ENCODE measurements around the gene KIF12.
"Not testable (repeated sequence)": the region's sequence is repeated elsewhere in the genome, so short reads cannot be mapped to it uniquely, and the experiment has no call there.

The KIF12 gene
- 0 reads per million in 2 experiments for total RNA-seq

DNA sequence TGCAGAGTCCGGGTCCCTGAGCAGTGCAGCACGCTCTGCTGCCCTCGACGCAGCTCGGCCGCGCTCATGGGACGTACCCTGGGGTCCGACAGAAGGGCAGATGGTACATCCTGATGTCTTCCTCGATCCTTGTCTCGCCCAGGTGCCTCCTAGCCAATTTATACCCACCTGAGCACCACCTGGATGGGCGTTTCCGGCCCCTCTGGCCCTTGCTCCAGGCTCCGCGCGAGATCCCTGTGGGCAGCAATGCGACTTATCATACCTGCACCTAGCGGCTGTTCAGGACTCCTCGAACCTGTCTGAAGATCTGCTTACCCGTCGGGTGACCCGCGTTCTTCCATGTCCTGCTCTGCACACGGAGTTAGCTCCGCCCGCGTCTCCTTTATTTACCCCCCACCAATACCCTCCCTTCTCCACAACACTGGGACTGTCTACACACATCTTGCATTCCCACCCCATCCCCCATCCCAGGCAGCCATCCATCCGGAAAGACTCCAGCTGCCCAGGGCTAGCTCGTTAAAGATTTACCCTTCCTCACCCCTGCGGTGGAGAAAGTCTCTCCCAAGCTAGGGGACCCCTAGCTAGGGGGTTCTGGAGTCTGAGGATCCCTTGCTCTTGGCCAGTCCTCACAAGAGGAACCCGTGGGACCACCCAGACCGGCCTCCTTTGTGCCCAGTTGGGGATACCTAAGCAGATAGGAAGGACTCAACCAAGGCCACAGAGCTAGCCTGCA, at the start of gene KIF12:
Gene KIF12, minus strand, starts transcription at position 357 of the 733 bp plus-strand sequence. Its CDS starts 16 bp downstream, at position 341.
- DNase-seq (ENCODE audit: low read depth): no peak

DNA sequence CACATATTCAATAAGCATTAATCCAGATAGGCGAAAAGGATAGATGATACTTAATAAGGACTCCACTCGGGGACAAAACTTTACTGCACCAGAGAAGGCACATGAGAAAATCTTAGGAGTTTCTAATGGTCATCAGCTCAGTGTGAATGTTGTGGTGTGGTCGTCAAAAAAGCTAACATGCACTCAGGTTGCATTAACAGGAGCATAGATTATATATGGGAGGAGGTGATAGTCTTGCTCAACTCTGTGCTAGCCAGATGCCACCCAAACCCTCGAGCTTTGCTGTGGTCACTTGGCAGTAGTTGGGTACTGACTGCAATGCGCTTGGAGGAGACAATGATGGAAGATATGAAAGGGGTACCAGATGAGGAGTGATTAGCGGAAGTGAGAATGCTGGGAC, 47.6 kb upstream of the KIF12 start:
- no peak for DNase-seq (ENCODE audit: low read depth)

DNA sequence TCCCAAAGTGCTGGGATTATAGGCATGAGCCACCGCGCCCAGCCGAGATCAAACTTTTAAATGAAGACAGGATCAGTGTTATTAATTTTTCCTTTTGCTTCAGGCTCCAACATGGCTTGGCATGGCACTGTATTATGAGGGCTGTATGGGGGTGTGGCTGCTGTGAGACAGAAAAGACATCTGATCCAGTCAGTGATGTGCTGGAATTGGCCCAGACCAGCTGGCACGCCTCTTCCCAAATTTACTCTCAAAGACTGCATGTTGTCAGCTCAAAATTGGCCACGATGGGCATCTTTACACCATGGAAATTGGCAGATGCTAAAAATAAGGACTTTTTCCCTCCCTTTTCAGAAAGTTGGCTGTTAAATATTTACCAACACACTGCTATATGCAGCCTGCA, 44.1 kb upstream of the KIF12 start:
- no peak for DNase-seq (ENCODE audit: low read depth)

DNA sequence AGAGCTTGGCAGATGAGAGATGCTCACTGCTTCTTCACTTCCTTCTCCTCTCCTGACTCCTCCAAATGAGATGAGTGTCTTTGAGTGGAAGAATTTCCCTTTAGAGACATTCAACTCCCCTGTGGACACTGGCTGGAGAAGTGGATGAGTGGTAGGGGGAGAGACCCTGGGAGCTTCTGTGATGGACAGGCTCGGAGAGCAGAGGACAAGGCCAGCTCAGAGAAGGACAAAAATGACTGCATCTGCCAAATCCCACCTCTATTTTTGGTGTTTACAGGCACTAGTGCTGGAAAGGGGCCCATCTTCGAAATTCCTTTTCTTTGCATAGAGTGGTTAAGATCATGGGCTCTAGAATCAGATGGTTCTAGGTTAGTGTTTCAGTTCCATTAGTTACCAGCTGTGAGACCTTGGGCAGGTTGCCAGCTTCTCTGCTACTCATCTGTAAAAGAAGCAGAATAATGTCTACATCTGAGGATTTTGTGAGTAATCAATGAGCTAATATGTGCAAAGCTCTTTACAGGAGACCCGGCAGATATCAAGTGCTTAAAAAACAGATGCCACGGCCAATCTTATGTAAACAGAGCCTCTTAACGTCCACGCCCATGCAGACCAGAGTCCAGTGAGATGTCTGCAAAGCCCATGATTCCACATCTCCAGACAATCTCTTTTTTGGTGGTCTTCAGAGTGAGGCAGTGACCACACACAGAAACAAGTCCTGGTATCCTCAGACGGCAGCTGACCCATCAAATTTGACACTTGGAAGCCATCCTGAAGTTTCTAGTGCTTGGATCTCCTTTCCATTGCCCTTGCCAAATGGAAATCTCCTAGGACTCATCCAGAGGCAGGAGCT, 42.7 kb upstream of the KIF12 start:
- DNase-seq (ENCODE audit: low read depth): no peak

DNA sequence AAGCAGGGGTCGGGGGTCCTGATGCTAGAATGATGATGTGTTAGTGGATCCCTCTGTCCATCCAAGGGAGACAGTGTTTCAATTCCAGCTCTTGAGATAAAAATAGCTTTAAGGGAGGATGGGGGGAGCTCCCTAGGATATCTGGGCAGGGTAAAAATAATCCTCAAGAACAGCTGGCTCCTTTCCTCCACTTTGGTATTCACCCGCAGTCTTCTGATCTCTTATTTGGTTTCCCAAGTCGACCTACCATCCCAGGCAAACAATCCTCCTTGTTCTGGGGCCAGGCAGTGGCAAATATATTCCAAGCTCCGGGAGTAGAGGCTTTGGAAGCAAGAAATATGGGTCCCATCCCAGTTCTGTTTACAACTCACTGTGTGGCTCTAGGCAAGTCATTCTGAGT, 41.8 kb upstream of the KIF12 start:
- DNase-seq (ENCODE audit: low read depth): no peak

DNA sequence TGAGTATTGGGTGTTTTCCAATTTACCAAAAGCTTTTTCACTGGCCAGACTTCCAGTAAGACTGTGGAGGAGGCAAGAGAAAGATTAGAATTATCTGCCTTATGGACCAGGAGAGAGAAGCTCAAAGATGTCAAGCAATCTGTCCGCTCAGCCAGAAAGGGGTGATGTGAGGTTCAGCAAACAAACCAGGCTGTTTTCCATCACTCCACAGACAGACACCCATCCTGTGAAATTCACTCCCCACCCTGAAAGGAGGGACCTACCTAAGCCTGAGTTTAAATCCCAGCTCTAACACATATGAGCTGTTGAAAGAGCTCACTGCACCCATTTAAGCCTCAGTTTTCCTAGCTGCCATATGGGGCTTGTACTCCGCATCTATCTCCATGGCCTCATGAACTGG, 41.3 kb upstream of the KIF12 start:
- DNase-seq (ENCODE audit: low read depth): no peak

DNA sequence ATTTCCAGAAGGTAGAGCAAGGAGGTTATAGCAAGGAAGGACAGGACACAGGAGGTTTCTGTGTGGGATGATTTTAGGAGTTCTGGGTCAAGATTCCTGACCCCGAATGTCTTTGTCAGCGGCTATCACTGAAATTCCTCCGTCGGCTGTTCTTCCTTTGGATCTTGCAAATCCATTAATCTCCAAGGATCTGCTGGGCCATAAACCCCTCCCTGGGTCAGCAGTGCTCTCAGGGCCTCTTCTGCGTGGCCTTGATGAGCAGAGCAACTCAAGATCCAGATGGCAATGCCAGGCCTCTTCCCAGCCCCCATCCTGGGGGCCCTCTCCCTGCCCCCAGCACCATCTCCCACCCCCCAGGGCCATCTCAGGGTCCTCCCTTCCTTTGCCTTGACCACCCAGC, 40.0 kb upstream of the KIF12 start:
- no peak for DNase-seq (ENCODE audit: low read depth)

DNA sequence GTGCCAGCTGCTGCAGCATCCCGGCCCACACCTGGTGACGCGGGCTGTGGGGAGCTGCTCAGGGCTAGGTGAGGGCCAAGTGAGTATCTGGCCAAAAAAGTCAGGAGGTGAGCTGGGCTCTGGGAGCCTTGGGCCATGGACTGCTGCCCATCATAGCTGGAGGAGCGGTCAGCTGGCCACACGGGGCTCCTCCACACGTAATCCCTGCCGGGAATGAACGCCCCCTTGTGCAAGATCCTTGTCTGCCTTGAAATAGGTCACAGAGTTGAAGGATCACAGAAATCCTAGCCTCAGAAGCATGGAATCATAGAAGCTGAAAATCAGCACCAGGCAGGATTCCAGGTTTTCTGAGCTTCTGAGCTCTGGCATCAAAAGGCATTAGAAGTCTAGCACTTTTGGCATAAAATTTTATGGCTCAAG, 39.5 kb upstream of the KIF12 start:
- no peak for DNase-seq (ENCODE audit: low read depth)

DNA sequence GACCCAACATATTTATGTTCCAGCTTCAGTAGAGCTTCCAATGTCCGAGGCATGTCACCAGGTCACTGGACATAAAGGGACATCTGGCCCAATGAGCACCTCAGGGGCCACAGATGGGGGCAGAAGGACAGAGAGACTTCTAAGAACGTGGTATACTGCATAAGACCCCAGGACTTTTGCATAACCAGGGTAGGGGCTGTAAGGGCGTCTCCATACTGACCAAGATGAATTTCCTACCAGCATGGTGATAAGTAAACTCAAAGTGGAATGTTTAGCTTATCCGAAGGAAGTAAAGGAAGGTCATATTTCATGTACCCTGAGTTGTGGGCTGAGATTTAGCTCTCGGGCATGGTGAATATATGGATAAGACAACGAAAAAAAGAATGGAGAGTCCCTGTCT, 38.7 kb upstream of the KIF12 start:
- no peak for DNase-seq (ENCODE audit: low read depth)

DNA sequence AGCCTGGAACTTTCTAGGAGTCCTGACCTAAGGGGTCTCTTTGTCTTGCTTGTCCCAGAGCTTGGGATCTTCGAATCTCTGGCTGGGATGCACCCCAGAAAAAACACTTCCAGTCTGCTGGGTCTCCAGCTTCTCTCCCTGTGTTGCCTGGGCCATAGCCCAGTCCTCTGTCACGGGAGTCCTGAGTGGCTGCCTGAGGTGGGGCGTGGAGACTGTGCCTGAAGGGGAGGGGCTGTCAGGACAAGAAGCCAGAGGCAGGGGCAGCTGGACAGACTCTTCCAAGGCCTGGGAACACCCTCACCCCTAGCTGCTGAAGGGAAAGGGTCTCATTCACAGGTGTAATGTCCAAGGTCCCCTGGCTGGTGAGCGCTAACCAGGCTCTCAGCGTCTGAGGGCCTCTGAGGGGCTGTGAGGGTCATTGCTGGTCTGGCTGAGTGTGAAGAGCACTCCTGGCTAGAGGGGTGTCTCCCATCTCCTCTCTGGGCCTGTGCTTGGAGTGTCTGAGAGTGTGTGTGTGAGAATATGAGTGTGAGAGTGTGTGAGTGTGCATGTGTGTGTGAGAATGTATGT, 35.8 kb upstream of the KIF12 start:
- no peak for DNase-seq (ENCODE audit: low read depth)

DNA sequence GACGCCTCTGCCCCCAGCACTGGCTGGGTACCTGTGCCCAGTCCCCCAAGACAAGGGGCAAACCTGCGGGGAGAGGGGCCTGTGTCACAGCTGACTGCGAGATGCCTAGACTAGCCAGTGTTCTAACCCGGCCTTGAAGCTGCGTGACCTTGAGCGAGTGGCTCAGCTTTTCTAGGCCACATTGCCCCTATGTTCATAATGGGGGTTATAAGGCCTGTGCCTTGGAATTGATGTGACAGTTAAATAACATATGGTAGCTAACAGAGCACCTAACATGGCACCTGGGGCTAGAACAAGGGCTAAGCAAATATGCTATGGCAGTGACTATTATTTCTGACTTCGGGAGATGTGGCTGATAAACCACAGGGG, 33.4 kb upstream of the KIF12 start:
- DNase-seq (ENCODE audit: low read depth): no peak

DNA sequence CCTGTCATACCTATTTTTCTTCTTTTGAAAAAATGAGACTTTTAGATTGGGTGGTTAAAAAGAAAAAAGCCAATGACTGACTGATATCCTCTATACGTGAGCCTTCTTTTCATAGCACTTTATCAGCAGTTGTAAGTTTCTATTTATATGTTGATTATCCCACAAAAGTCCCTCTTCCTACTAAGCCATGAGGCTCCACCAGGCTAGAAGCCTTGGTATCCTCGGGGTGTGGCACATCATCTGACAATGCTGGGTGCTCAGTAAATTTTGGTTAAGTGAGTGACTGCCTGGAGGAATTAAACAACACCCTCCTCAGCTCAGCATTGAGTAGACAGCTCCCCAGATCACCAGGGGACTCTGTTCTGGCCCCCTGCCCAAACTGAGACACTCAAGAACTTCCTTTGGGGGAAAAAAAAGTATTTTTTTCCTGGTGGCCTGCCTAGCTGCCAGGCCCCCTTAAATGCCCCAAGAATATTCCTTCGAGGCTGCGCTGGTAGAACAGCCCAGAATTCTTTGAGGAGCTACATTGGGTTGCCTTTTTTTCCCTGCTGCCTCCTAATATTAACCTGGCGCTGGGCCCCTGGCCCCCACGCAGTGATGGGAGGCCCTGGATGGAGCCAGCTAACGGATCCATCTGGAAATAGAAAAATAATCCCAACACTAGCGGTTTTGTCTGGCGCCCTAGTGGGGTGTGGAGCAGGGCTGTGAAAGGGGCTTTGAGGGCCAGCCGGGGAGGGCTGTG, 32.9 kb upstream of the KIF12 start:
- DNase-seq (ENCODE audit: low read depth): no peak

DNA sequence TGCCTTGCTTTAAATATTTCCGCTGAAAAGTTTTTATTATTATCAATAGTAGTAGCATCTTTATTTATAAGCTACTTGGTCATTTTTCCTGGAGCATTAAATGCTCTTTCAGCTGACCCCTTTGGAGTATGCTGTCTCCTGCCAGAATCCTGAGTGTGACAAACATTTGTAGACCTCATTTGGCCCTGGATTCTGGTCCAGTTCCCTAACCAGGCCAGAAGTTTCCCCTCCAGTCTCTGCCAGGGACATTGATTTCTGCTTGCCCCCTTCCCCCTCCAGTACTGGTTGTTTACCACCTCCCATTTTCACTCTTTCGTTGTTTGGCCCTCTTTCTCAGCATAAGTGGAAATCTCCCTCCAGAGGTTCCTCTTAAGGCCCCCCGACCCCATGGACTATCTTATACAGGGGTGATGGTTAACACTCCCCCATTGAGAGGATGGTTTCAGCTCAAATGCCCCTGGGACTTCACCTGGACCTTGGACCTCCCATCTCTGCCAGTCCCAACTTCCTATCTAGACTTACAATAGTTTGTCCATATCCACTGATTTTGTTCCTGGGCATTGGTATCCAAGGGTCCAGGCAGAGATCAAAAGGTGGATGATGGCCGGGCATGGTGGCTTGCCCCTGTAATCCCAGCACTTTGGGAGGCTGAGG, 31.7 kb upstream of the KIF12 start:
- no peak for DNase-seq (ENCODE audit: low read depth)

DNA sequence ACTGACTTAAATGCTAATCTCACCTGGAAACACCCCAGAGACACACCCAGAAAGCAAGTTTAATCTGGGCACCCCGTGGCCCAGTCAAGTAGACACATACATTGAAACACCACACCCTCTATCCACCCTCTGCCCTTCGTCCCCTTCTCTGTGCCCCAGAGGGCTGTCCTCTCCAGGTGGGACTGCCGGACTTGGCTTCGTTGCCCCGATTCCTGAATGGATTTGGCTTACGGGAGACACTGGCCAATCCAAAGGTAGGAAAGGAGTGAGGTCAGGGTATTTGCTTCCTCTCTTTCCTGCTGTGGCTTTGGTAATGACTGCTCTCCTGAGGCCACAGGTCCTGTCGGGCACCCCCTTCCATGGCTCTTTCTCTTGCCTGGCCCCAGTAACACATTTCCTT, 31.0 kb upstream of the KIF12 start:
- DNase-seq (ENCODE audit: low read depth): no peak

DNA sequence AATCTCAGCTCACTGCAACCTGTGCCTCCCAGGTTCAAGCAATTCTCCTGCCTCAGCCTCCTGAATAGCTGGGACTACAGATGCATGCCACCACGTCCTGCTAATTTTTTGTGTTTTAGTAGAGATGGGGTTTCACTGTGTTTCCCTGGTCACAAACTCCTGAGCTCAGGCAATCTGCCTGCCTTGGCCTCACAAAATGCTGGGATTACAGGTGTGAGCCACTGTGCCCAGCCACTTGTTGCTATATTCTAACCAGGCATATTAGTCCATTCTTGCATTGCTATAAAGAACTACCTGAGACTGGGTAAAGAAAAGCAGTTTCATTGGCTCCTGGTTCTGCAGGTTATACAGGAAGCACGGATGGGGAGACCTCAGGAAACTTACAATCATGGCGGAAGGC, 29.7 kb upstream of the KIF12 start:
- DNase-seq (ENCODE audit: low read depth): not testable (repeated sequence)

DNA sequence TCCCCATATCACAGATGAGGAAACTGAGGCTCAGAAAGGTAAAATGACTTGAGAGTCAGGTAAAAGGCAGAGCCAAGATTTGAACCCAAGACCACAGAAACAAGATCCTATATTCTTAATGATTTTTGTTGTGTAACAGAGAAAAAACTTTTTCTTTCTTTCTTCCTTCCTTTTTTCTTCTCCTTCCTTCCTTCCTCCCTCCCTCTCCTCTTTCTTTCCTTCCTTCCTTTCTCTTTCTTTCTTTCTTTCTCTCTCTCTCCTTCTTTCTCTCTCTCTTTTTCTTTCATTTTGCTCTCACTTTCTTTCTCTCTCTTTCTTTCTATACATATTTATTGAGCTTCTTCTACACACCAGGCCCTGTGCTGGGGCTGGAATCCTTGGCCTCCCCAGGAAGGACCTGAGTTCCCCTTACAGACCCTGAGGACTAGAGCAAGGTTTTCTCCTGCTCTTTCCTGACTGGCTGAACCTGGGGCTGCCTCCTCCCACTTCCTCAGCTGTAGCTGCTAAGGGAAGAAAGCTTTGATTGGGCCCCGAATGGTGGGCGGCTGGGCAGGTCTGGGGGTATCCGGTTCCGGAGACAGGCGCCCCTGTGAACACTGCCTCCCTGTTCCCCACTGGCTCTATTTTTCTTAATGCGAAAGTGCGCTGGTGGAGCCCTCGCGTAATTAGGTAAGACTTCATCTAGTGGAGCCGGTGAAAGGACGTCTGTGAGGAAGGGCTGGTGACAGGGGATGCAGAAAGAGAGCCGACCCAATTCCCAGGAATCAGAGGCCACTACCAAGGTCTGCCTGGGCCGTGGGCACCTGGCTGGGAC, 27.4 kb upstream of the KIF12 start:
- DNase-seq (ENCODE audit: low read depth): no peak

DNA sequence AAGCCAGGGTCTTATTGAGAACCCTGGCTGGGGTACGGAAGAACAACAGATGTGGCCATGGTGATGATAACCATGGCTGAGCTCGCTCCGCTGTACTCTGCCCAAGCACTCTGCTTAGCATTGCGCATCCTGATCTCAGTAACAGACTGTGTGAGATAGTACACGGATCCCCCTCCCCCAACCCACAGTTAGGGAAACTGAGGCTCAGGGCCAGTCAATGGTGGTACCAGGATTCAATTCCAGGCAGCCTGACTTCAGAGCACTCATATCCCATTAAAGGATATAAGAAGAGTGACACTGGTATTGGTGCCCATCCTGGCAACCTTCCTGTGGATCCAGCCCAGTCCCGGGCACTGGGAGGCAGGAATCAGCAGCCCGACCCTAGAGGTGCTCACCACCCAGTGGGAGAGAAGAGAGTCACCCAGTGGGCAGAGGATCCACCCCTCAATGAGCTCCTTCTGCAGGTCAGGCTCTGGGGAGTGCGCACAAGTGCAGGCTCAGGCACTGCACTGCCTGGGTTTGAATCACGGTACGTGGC, 26.5 kb upstream of the KIF12 start:
- DNase-seq (ENCODE audit: low read depth): no peak

DNA sequence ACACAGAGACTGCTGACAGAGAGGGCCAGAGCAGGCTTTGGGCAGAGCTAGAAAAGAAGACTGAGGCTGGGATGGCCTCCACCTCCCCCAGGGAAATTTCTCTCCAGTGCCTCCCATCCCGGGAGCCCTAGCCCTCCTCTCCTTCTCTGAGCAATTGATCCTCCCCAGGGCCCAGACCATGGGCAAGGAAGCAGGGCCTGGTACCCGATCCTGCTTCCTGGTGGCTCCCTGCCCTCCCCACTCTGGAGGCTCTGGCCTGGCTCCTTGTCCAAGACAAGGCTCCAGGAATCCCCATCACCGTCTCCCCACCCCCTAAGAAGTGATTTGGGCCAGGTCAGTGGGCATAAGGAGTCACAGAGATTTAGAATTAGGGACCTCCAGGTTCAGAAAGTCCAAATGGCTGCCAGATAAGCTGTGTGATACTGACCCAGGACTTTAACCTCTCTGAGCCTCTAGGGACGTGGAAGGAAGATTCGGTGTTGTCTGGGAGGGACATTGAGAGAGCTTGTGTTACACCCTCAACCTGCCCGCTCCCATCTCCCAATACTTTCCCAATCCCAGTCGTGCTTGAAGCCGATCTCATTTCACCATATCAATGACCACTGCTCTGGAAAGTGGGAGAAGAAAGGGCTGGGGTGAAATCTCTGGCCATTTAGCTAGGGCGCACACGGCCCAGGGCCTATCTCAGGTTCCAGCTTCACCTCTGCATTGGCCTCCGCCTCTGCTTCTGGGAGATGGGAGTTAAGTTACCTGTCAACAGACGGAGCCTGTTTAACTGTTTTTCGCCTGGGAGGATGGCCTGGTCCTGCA, 25.8 kb upstream of the KIF12 start:
- DNase-seq (ENCODE audit: low read depth): no peak

DNA sequence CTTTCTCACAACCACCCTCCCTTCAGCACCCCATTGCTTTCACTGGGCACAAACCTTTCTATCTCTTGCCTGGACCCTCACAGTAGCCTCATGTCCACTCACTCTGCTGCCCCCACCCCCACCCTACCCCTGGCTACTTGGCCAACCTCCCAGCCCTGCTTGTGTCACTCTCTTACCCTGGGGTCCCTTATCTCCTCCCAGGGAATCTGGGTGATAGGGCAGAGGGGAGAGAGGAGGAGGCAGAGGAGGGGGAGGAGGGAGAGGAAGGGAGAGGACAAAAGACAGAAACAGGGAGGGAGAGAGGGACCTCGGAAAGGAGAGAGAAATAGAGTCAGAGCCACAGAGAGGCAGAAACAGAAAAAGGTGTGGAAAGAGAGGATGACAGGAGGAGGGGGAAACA, 25.0 kb upstream of the KIF12 start:
- DNase-seq (ENCODE audit: low read depth): no peak
